Measurements from ENCODE around the gene GPR35.

DNA sequence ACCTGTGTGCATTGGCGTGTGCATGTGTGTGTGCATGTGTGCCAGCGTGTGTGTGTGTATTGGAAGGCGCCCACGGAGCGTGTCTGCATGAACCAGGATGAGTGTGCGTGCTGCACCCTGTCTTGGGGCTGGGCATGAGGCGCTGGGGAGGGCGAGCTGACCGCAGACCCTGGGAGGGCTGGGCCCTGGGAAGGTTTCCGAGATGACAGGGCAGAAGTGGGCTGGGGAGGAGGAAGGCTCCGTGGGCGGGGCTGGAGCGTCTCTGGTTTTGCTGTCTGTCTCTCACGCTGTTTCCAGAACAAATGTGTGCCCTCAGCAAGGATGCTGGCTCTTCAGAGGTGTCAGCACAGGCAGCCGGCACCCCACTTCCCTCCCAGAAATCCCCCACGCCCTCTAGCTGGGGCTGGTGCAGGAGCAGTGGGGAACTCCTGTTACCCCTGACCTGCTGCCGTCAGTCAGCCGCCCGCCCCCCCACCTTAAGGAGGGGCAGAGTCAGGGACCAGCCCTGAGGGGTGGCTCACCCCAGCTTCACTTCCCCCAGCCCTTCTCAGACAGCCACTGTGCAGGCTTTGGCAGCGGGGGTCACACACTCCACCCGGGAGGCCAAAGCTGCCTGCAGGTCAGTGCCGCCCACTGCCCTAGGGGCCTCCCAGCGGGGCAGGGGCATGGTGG, at the start of gene GPR35:
- TF ChIP-seq, protein P1, sequence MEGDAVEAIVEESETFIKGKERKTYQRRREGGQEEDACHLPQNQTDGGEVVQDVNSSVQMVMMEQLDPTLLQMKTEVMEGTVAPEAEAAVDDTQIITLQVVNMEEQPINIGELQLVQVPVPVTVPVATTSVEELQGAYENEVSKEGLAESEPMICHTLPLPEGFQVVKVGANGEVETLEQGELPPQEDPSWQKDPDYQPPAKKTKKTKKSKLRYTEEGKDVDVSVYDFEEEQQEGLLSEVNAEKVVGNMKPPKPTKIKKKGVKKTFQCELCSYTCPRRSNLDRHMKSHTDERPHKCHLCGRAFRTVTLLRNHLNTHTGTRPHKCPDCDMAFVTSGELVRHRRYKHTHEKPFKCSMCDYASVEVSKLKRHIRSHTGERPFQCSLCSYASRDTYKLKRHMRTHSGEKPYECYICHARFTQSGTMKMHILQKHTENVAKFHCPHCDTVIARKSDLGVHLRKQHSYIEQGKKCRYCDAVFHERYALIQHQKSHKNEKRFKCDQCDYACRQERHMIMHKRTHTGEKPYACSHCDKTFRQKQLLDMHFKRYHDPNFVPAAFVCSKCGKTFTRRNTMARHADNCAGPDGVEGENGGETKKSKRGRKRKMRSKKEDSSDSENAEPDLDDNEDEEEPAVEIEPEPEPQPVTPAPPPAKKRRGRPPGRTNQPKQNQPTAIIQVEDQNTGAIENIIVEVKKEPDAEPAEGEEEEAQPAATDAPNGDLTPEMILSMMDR (conservative IDR thresholded peaks at IDR 0.05; ENCODE audit: low read depth, low read length) = no peak
- no peak for TF ChIP-seq EZH2 (IDR thresholded peaks at IDR 0.05; ENCODE audit: borderline replicate concordance, low read depth, low read length, poor library complexity, severe bottlenecking)
